Kidney epithelial cell (primary cell): ENCODE measurements around the gene GTSE1. TPM values are rescaled to one million over a fixed set of nuclear protein-coding genes. Genes with fewer than 3 reads are reported as not detected.

Experiments
- DNase-seq: peaks from one replicate; pipeline ENCODE4 v3.0.0-alpha.2; 2010; ENCODE audit warnings: low read depth
- H3K27me3 ChIP-seq: 2 replicates; pipeline ENCODE4 v1.6.0; 2011; ENCODE audit warnings: low read length; ENCODE audit not compliant: control insufficient read depth, insufficient read depth
- H3K36me3 ChIP-seq: 2 replicates; pipeline ENCODE4 v1.5.1; 2011; ENCODE audit warnings: low read length; ENCODE audit not compliant: control insufficient read depth, insufficient read depth
- H3K4me3 ChIP-seq: 2 replicates; pipeline ENCODE4 v1.5.1; 2011; ENCODE audit warnings: low read depth, mild to moderate bottlenecking, control low read depth, low read length
- total RNA-seq: library from RNA; depleted of rRNA; stranded (reverse); fragments of >200 nt; gene quantifications from 2 replicates; pipeline ENCODE4 v1.2.3, GENCODE V29; 2015
- TF ChIP-seq, protein P1 (sequence below): IDR thresholded peaks from 2 replicates; pipeline ENCODE4 v1.5.1; 2011; ENCODE audit warnings: mild to moderate bottlenecking, moderate library complexity, low read length, control low read depth, inconsistent platforms; ENCODE audit not compliant: insufficient read depth, poor library complexity, severe bottlenecking

GTSE1 gene
- total RNA-seq, 1 donor from 2014 or later: 3.8 TPM

DNA sequence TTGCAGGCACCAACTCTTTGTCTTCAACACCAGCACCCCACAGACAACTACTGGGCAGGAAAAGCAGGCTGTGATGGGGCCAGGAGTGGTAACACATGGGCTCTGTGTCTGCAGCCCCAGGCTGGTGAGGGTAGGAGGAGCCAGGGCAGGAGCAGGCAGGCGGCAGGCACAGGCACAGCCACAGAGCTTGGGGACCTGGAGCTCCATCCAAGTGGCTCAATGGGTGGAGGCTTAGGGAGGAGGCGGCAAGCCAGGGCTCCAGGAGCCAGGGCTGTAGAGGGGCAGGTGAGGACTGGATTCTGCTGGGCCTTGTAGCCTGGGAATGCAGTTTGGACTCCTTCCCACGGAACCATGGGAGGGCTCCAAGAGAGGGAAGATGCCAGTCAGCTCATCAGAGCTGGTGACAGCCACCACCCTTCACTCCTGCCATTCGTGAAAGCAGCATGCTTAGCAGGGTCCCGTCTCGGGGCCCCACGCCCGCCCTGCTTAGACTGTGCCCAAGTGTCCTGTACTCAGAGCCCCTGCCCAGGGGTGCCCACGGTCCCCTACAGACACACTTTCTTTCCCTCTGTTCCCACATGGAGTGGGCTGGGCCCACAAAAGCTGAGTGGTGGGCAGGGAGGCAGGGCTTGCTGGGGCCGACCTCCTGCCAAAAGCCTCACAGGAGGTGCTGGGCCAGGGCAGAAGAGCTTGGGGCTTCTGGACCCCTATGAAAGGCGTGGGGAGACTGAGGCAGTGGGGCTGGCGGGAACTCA is 16.4 kb upstream of the GTSE1 start:
- peaks cover 4% of the 10 kb centered on the region for H3K36me3 ChIP-seq
- H3K4me3 ChIP-seq: no peak overlapping the region
- DNase-seq: no peak
- no peaks in the 10 kb centered on the region for H3K27me3 ChIP-seq
- TF ChIP-seq, protein P1, sequence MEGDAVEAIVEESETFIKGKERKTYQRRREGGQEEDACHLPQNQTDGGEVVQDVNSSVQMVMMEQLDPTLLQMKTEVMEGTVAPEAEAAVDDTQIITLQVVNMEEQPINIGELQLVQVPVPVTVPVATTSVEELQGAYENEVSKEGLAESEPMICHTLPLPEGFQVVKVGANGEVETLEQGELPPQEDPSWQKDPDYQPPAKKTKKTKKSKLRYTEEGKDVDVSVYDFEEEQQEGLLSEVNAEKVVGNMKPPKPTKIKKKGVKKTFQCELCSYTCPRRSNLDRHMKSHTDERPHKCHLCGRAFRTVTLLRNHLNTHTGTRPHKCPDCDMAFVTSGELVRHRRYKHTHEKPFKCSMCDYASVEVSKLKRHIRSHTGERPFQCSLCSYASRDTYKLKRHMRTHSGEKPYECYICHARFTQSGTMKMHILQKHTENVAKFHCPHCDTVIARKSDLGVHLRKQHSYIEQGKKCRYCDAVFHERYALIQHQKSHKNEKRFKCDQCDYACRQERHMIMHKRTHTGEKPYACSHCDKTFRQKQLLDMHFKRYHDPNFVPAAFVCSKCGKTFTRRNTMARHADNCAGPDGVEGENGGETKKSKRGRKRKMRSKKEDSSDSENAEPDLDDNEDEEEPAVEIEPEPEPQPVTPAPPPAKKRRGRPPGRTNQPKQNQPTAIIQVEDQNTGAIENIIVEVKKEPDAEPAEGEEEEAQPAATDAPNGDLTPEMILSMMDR: no peak

DNA sequence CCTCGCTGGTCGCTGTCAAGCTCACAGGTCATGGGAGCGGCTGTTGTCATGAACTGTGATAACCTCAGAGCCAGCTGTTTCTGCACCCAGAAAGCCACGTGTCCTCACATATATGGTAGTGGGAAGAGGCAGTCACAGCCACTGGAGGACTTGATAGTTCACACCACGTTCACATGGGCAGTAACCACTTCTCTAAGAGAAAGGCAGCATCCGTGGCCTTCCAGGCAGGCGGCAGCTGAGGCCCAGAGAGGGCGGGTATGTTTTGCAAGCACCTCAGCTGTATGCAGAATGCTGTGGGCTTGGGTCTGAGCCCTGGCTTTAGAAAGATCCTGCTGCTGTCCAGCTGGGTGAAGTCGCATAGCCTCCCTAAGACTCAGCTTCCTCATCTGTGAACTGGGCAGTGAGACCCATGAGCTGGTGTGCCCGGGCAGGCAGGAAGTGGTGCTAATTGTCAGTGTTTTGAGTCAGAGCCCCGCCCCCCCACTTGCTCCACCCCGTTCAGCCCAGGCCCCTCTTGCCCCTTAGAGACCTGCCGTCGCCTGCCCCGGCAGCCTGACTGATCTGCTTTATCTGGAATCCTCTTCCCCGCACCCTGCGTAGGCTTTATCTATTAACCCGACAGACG is 15.6 kb upstream of the GTSE1 start:
- TF ChIP-seq, protein P1: no peak
- Histone ChIP-seq H3K27me3 (no peaks in the 10 kb centered on the region), H3K4me3 (no peak overlapping the region), H3K36me3 (peaks cover 4% of the 10 kb centered on the region)
- DNase-seq: no peak

DNA sequence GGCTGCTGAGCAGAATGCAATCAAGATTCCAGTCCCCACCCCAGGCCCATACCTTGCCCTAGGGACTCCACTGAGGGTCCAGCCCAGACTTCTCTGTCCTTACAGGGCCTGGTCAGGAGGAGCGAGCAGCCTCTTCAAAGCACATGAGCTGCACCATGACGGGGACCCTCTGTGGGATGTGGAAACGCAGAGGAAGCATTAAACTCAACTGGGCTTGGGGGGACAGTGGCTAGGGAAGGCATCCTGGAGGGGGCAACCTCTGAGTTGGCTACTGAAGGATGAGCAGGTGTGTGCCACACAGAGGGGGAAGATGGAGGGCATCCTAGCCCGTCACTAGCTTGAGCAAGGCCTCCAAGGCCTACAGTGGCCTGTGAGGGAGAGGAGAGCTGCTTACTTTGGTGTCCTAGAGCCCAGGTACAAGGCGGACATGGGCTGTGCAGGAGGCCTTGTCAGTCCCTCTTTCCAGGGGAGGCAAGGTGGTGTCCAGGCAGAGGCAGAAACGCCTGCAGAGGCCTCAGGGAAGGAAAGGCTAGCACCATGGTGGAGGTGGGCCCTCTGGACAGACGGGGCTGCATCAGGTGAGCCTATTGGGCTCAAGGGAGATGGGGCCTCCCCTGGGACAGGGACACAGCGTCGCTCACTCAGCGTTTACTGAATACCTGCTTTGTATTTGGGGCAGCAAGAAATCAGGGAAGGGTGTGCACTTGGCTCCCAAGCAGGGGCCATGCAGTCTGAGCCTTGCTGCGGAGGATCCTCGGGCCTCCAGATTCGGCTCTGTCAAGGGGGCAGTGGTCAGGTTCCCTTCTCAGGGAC is 14.6 kb upstream of the GTSE1 start:
- DNase-seq: no peak
- TF ChIP-seq, protein P1: no peak
- Histone ChIP-seq H3K36me3 (peaks cover 8% of the 10 kb centered on the region), H3K27me3 (no peaks in the 10 kb centered on the region), H3K4me3 (no peak overlapping the region)

DNA sequence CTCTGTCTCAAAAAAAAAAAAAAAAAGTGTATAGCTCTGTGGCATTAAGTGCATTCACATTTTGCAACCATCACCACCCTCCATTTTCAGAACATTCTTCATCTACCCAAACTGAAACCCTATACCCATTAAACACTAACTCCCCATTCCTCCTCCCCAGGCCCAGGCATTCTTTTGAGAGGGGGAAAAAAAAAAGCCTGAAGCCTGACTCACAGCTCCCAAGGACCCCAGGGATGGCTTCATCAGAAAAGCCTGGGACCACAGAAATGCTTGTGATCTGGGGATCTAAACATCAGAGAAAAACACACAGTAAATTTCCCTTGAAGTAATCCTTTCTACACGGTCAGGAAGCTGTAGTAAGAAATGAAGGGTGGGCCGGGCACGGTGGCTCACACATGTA is 10.7 kb upstream of the GTSE1 start:
- TF ChIP-seq, protein P1: no peak
- H3K27me3 ChIP-seq: no peaks in the 10 kb centered on the region
- DNase-seq: no peak
- peaks cover 5% of the 10 kb centered on the region for H3K36me3 ChIP-seq
- H3K4me3 ChIP-seq: no peak overlapping the region

DNA sequence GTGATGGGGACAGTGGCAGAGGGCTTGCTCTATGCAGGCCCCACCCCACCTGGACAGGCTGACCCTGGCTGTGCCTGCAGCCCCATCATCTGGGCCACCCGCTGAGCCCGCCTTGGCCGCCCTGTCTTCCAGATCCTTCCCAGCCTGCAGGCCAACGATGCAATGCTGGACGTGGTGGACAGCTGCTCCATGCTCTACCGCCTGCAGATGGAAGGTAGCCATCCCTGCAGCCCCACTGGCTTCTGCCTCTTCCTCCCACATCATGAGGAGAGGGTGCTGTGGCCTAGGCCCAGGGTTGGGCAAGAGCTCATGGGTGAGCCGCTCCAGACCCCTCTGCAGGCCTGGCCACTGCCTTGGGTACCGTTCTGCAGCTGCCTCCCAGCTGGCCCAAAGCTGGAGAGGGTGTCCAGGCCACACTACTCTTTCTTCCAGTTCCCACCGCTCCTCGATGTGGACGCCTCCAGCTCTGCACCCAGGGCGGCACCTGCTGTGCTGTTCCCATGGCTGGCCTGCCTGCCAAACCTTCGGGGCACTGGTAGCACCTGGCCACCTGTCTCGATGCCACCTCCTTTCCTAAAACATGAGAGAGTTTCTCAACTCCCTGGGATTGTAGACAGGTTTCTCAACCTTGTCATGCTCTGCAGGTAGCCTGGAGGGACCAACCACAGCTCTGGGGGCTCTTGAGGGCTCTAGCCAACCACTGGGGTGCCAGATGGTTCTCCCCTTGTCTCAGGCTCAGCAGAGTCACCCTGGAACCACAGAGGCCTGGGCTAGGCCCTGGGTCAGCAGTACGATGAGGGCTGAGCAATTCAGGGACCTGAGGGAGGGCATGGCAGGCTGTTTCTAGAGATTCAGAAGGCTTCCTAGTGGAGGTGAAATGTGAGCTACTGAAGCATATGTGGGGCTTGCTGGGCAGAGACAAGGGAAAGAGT is 9.5 kb upstream of the GTSE1 start:
- H3K4me3 ChIP-seq: no peak overlapping the region
- H3K36me3 ChIP-seq: peaks cover 5% of the 10 kb centered on the region
- TF ChIP-seq, protein P1: no peak
- DNase-seq: no peak
- no peaks in the 10 kb centered on the region for H3K27me3 ChIP-seq
